VCaP (cell line): ENCODE measurements around the gene NDUFAF7.
A peak's percentile ranks its signal among the peaks of the same experiment; 100 is the strongest.
"Not testable (repeated sequence)": the region's sequence is repeated elsewhere in the genome, so short reads cannot be mapped to it uniquely, and the experiment has no call there.

Experiments used
- H3K27ac ChIP-seq: fragments of 450-650 bp; 2 replicates; pipeline ENCODE4 v1.5.1; 2017
- CTCF ChIP-seq: fragments of 450-650 bp; conservative IDR thresholded peaks from 2 replicates; pipeline ENCODE4 v1.5.1; 2017; ENCODE audit warnings: mild to moderate bottlenecking, moderate library complexity

NDUFAF7 gene

GRCh38 chr2:37191747-37192146, 39.7 kb upstream of the NDUFAF7 start:
- H3K27ac ChIP-seq = no peak overlapping the region
- no peak for TF ChIP-seq CTCF

- no peak overlapping the region for H3K27ac ChIP-seq
- no peak for TF ChIP-seq CTCF
Observed at GRCh38 chr2:37192551-37192950, 38.9 kb upstream of the NDUFAF7 start.

GRCh38 chr2:37195862-37196319, 35.6 kb upstream of the NDUFAF7 start:
- peak overlapping the region; percentile 87 for H3K27ac ChIP-seq

GRCh38 chr2:37196320-37197195, 34.9 kb upstream of the NDUFAF7 start, which contains the start of gene CEBPZOS:
TSS of gene CEBPZOS (plus strand) at chr2:37196496. CDS start at chr2:37199705, 3,209 bp downstream.
- H3K27ac ChIP-seq = peak within 1 kb of the TSS; percentile 87
- no peak for TF ChIP-seq CTCF

GRCh38 chr2:37198681-37199065, 32.8 kb upstream of the NDUFAF7 start:
- H3K27ac ChIP-seq = no peak overlapping the region

GRCh38 chr2:37201208-37201607, 30.2 kb upstream of the NDUFAF7 start:
- TF ChIP-seq CTCF = no peak
- no peak overlapping the region for H3K27ac ChIP-seq

More at GRCh38 chr2:37198681-37199065, 32.8 kb upstream of the NDUFAF7 start:
- no peak for TF ChIP-seq CTCF

- H3K27ac ChIP-seq = no peak overlapping the region
- no peak for TF ChIP-seq CTCF
Observed at GRCh38 chr2:37201766-37202165, 29.7 kb upstream of the NDUFAF7 start.

GRCh38 chr2:37203708-37204107, 27.8 kb upstream of the NDUFAF7 start:
- H3K27ac ChIP-seq = no peak overlapping the region
- TF ChIP-seq CTCF = no peak

GRCh38 chr2:37205071-37205661, 26.3 kb upstream of the NDUFAF7 start:
- H3K27ac ChIP-seq = not testable (repeated sequence)
